Measurements from ENCODE around the gene ADAM23.

ADAM23 gene

DNA sequence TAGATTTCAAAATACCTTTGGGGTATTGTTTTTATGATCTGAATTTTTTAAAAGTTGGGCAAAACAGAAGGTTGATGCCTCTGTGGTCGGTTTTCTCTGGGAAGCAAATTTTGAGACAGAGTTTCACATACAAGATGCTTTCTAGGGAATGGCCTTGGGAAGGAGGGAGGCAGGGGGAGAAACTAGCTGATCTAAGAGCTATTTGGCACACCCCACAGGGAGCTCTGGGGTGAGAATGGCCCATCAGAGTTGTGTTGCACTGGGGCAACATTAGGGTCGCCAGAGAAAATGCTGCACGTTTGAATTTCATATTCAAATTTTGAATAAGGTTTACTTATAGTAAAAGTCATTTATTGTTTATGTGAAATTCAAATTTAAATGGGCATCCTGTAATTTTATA lies 11.9 kb upstream of the ADAM23 start:
- Histone ChIP-seq H3K27ac (no peak overlapping the region), H3K4me3 (no peak overlapping the region)
- DNase-seq (ENCODE audit: low spot score) = no peak
- TF ChIP-seq, protein P1, sequence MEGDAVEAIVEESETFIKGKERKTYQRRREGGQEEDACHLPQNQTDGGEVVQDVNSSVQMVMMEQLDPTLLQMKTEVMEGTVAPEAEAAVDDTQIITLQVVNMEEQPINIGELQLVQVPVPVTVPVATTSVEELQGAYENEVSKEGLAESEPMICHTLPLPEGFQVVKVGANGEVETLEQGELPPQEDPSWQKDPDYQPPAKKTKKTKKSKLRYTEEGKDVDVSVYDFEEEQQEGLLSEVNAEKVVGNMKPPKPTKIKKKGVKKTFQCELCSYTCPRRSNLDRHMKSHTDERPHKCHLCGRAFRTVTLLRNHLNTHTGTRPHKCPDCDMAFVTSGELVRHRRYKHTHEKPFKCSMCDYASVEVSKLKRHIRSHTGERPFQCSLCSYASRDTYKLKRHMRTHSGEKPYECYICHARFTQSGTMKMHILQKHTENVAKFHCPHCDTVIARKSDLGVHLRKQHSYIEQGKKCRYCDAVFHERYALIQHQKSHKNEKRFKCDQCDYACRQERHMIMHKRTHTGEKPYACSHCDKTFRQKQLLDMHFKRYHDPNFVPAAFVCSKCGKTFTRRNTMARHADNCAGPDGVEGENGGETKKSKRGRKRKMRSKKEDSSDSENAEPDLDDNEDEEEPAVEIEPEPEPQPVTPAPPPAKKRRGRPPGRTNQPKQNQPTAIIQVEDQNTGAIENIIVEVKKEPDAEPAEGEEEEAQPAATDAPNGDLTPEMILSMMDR (IDR thresholded peaks at IDR 0.05) = no peak

DNA sequence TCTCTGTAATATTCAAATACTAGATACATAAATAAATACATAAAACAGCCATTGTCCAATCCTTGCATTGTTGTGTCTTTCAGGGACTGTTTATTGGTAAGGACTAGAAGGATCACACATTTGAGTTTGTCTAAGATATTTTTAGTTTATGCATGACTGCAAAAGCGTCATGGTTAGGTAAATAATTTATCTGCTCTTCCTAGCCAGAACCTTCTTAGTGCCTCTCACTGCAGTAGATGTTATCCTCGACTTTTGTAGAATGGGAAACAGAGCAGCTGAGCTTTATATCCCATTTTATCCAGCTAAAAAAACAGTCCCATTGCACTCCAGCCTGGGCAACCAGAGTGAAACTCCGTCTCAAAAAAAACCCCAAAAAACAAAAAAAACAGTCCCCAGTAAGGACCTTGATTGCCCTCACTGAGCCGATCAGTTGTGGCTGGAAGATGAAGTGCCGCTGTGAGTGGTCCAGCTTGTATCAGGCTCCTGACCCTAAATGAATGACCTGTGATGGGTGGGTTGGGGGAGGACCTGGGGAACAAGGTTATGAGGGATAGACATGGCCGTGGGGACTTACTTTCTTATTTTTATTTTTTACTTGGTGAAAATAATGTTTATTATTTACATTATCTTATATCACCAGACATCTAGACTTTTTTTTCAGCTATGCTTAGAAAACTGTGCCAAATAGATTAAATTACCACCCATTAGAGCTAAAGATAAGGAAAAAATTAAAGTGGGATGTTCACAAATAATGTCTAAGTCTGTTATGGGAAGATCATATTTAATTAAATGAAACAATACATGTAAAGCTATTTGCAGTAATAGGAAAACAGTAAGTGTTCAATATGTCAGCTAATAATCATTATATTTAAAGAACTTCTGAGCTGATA lies 10.9 kb upstream of the ADAM23 start:
- H3K4me3 ChIP-seq = no peak overlapping the region
- no peak for DNase-seq (ENCODE audit: low spot score)
- TF ChIP-seq, protein P1 (IDR thresholded peaks at IDR 0.05) = no peak
- no peak overlapping the region for H3K27ac ChIP-seq

DNA sequence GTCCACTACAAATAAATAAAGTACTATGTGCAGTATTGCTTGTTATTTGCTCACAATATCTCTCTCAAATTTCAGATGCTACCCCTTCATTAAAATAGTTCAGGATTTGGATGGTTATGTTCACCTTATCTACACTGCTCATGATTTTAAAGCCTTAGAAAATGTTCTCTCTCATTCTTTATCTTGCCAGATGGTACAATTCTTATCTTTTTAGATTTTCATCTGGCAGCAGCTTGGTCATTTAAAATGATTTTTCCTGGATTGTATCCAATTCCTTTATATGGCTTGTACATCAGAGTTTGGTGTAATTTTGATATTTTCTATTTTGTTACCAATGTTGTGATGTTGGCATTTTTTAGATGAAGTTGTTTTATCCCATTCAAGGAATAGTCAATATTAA lies 10.1 kb upstream of the ADAM23 start:
- TF ChIP-seq, protein P1 (IDR thresholded peaks at IDR 0.05) = no peak
- no peak for DNase-seq (ENCODE audit: low spot score)

DNA sequence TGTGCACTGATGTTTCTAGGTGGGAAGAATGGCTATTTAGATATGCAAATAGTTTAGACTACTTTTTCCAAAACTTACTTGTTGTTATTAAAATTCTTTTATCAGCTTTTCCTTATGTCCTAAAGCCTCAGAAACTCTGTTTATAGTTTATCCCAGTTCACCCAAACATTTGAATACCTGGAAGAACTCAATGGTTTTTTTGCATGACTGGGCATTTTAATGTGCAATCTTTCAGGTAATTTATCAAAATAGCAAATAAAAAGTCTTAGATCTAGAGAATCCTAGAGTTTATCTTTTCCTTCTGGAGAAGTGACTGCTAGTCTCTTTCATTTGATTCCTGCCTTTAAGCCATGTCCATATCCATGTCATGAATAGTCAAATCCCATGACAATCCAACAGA lies 9.6 kb upstream of the ADAM23 start:
- no peak for DNase-seq (ENCODE audit: low spot score)
- Histone ChIP-seq H3K27ac (no peak overlapping the region), H3K4me3 (no peak overlapping the region)
- TF ChIP-seq, protein P1 (IDR thresholded peaks at IDR 0.05) = no peak

More for the DNA sequence above, 10.1 kb upstream of the ADAM23 start:
- Histone ChIP-seq H3K4me3 (no peak overlapping the region), H3K27ac (no peak overlapping the region)

DNA sequence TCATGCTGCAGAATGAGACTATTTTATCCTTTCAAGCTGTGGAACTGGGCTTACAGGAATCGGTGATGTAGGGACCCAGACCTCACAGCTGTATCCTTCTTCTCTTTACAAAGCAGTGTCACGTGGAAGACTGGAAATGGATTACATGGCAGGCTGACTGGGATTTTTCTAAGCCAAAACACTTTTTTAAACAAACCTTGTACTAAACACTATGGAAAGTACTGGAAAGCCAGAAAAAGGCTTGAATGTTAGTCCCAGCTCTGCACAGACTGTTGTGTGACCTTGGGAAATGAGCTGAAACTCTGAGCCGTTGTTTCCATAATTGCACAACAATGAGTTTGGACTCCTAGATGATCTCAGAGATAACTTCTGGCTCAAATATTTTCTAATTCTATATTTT lies 7.6 kb upstream of the ADAM23 start:
- H3K4me3 ChIP-seq = no peak overlapping the region
- TF ChIP-seq, protein P1 (IDR thresholded peaks at IDR 0.05) = no peak
- no peak overlapping the region for H3K27ac ChIP-seq
- DNase-seq (ENCODE audit: low spot score) = no peak

DNA sequence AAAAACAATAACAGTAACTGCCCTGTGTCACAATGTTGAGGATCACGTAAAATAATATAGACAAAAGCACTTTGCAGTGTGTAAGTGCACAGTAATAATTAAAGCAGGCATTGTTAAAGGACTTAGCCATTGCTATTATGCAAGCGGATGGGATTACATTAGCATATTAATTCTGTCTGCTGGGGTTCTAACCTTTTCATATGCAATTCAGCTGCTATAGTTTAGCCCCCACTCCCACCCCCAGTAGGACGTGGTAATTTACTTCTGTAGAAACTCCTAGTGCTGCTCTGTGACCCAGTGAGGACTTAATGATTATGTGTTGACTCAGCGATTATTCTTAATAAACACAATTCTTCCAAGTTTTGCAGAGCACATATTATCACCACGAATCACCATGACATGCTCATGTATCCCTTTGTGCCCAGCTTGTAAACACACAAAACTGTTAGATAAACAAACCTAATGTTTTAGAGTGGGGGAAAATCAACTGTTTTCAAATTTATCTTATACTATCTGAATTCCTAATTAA lies 5.1 kb upstream of the ADAM23 start:
- Histone ChIP-seq H3K27ac (no peak overlapping the region), H3K4me3 (no peak overlapping the region)
- DNase-seq (ENCODE audit: low spot score) = no peak
- TF ChIP-seq, protein P1 (IDR thresholded peaks at IDR 0.05) = no peak

DNA sequence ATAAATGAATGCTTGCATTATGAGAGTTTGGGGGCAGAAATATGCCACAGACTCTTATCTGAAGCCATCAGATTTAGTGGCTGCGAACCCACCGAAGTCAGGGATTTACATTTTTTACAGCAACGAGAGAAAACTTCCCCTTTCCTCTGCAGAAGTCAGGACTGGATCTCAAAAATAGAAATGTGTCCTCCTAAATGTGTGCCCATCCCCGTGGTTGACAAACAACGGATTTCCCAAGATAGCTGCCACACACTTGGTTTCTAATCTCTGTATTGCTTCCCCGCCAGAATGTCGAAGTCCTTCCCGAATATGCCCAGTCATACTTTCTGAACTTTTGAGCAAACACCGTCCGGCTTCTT lies 879 bp upstream of the ADAM23 start:
- DNase-seq (ENCODE audit: low spot score) = no peak
- TF ChIP-seq, protein P1 (IDR thresholded peaks at IDR 0.05) = no peak
- H3K4me3 ChIP-seq = peak overlapping the region; percentile 82
- no peak overlapping the region for H3K27ac ChIP-seq

Data from coronary artery (tissue), 2 donors.